ENCODE results near the gene RPS26.

The RPS26 gene

DNA sequence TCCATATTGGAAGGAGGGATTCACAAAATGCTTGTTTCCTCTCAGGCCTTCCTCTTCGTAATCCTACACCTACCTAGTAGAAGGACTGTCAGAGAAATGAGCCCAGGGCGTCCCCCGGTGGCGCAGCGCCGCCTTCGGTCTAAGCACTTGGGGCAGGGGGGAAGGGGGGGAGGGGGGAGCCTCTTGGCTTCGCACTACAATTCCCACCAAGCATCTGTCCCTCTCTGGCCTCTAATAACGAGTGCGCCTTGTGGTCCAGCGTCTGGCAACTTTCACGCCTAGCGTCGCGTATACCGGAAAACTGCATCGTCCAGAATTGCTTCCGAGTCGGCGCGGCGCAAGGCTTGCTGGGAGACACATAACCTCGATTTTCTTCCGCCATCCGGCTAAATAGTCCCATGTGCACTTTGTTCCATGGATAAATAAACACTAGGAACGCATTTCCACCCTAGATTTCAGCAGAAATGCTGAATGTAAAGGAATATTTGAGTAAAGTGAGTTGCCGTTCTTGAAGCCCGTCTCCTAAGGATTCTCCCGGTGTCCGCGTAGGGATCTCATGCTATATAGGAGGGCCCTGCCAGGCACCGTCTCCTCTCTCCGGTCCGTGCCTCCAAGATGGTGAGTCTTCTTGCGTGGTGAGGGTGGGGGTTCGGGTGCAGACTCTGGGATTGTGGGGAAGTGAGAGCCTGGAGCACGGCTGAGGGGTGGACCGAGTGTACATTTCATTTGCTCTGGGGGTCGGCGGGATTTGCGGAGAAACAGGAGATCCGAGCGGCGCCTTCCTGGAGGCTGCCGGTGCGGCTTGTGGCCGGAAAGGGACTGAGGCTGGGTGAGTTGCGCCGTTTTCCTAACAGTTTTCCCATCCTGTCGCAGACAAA, at the start of gene RPS26:
Gene RPS26 (plus strand): TSS at position 367 of the 878 bp plus-strand sequence. CDS start 249 bp downstream, at position 616.
- Histone ChIP-seq H3K4me3 (ENCODE audit: low read depth, low read length) (peak within 1 kb of the TSS; percentile 99), H3K27me3 (replicated peaks) (no peaks in the 10 kb centered on the region), H3K27ac (peak within 1 kb of the TSS; percentile 97), H3K36me3 (replicated peaks) (peaks cover 30% of the 10 kb centered on the region)
- DNase-seq: peak; percentile 99
- in situ Hi-C loops (cut with HindIII; ENCODE audit: low pct_ligation_motif_present, low sequenced_read_pairs): no loop called here
- TF ChIP-seq, protein P1, sequence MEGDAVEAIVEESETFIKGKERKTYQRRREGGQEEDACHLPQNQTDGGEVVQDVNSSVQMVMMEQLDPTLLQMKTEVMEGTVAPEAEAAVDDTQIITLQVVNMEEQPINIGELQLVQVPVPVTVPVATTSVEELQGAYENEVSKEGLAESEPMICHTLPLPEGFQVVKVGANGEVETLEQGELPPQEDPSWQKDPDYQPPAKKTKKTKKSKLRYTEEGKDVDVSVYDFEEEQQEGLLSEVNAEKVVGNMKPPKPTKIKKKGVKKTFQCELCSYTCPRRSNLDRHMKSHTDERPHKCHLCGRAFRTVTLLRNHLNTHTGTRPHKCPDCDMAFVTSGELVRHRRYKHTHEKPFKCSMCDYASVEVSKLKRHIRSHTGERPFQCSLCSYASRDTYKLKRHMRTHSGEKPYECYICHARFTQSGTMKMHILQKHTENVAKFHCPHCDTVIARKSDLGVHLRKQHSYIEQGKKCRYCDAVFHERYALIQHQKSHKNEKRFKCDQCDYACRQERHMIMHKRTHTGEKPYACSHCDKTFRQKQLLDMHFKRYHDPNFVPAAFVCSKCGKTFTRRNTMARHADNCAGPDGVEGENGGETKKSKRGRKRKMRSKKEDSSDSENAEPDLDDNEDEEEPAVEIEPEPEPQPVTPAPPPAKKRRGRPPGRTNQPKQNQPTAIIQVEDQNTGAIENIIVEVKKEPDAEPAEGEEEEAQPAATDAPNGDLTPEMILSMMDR (IDR thresholded peaks at IDR 0.05; ENCODE audit: low read depth, low read length, missing control alignments): peak; percentile 68

DNA sequence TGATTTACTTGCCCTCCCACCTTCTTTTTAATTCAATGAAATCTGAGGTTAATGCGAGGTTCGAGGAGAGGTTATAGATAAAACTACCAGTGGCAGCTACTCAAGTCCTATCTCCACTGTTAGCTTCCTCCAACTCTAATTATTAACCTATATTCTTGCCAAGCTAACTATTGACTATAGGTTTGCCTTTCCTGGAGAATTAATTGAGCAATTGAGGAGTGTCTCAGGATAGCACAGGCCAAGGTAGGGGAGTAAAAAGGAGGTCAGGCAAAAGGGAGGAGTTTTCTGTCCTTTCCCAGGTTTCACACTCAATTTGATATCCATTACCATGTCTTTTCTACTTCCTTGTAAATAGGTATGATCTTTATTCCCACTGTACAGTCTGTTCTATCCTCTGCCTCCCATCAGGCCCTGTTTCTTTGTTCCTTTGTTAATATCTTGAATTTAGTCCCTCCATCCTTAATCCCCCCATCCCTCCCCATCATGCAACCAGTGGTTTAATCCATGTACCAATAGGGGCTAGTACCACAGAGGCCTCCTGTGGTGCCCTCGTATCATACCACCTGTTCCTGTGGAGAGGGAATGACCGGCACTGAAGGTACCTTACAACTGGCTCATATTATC, 48.4 kb upstream of the RPS26 start:
- Histone ChIP-seq H3K36me3 (replicated peaks) (peaks cover 56% of the 10 kb centered on the region), H3K27ac (no peak overlapping the region), H3K27me3 (replicated peaks) (no peaks in the 10 kb centered on the region), H3K4me3 (ENCODE audit: low read depth, low read length) (no peak overlapping the region)
- DNase-seq: no peak
- TF ChIP-seq, protein P1 (IDR thresholded peaks at IDR 0.05; ENCODE audit: low read depth, low read length, missing control alignments): no peak
- in situ Hi-C loops (cut with HindIII; ENCODE audit: low pct_ligation_motif_present, low sequenced_read_pairs): no loop called here

DNA sequence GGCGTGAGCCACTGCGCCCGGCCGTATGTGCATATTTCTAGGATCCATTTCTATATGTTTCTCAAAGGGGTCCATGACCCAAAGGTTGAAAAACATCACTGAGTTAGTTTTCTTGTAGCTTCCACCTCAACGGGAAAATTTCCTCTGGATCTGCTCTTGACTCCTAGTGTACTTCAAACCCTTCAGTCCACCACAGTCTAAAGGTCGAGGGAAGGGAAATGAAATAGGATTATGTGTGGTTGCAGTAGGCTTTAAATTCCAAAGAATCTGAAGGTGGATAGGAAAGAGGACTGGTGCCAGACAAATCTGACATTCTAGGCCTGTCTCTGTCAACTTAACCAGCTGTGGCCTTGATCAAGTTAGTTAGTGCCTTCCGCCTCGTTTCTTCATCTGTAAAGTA, 46.4 kb upstream of the RPS26 start:
- TF ChIP-seq, protein P1 (IDR thresholded peaks at IDR 0.05; ENCODE audit: low read depth, low read length, missing control alignments): no peak
- H3K4me3 ChIP-seq (ENCODE audit: low read depth, low read length): no peak overlapping the region
- peaks cover 46% of the 10 kb centered on the region for H3K36me3 ChIP-seq (replicated peaks)
- H3K27ac ChIP-seq: no peak overlapping the region
- H3K27me3 ChIP-seq (replicated peaks): no peaks in the 10 kb centered on the region
- no peak for DNase-seq
- in situ Hi-C loops (cut with HindIII; ENCODE audit: low pct_ligation_motif_present, low sequenced_read_pairs): no loop called here

DNA sequence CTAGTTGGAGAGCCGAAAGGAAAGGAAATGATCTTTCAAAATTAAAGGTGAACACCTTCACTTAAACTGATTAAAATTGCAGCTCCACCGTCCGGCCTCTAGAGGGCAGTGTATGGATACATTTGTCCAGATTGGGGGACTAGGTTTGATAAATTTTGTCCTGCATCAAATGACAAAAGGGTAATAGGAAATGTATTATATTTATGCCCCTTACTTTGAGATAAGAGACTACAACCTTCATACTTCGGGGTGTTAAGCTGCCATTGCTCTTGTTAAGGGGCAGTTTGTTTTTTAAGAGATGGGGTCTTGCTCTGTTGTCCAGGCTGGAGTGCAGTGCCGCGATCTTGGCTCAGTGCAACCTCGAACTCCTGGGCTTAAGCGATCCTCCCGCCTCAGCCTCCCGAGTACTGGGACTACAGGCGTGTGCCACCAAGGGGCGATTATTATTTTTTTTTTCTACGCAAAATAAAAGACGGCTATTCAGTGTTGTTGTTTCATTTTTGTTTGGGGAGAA, 45.5 kb upstream of the RPS26 start:
- H3K27me3 ChIP-seq (replicated peaks): no peaks in the 10 kb centered on the region
- H3K4me3 ChIP-seq (ENCODE audit: low read depth, low read length): peak overlapping the region; percentile 93
- peak; percentile 52 for DNase-seq
- TF ChIP-seq, protein P1 (IDR thresholded peaks at IDR 0.05; ENCODE audit: low read depth, low read length, missing control alignments): peak; percentile 86
- H3K27ac ChIP-seq: no peak overlapping the region
- in situ Hi-C loops (cut with HindIII; ENCODE audit: low pct_ligation_motif_present, low sequenced_read_pairs): no loop called here
- H3K36me3 ChIP-seq (replicated peaks): peaks cover 37% of the 10 kb centered on the region

DNA sequence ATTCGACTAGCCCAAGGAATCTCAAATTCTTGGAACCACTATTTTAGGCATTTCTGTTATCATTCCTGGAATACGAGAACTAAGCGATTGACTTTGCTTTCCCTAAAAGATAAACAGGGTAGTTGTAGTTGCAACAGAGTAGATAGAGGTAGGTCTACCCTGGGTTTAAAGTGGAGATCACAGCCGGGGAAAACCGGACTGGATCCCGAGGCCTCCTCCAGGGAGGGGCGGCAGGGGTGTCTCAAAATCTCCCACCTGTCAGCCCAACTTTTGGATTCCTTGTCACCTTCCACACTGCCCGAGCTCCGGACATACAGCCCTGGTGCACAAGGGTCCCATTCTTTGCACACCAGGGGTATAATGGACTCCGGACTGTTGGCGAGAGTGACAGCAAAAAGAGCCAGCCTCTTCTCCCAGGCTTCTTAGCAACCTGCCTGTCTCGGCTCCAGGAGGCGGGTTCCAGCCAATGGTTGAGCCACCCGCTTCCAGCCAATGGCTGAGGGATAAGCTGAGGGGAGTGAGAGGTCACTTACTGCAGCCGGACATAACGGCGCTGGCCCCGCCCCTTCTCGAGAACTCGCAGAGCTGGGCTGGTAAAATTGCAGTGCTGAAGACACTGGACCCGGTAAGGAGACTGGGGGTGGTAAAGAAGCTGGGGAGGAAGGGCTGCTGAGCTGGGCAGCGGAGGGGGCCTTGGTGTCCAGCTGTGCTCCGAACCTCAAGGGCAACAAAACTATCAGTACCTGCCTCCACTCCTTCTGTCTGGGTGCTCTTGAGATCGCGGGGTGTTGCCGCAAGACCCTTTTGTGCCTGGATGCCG, 44.8 kb upstream of the RPS26 start, which contains the start of gene SUOX:
Gene SUOX (plus strand): TSS at position 562 of the 820 bp plus-strand sequence. CDS start 4,946 bp downstream, outside the sequence.
- peak within 1 kb of the TSS; percentile 93 for H3K4me3 ChIP-seq (ENCODE audit: low read depth, low read length)
- H3K27me3 ChIP-seq (replicated peaks): no peaks in the 10 kb centered on the region
- in situ Hi-C loops (cut with HindIII; ENCODE audit: low pct_ligation_motif_present, low sequenced_read_pairs): no loop called here
- H3K36me3 ChIP-seq (replicated peaks): peaks cover 31% of the 10 kb centered on the region
- H3K27ac ChIP-seq: peak within 1 kb of the TSS; percentile 7
- peak; percentile 98 for DNase-seq
- TF ChIP-seq, protein P1 (IDR thresholded peaks at IDR 0.05; ENCODE audit: low read depth, low read length, missing control alignments): no peak
